Ishikawa (cell line): ENCODE results near the gene PSMB2.

Source experiments
- CEBPB ChIP-seq: IDR thresholded peaks from 2 replicates; pipeline ENCODE4 v1.6.1; 2012
- CREB1 ChIP-seq: IDR thresholded peaks from 2 replicates; pipeline ENCODE4 v1.6.1; 2012; ENCODE audit warnings: low read depth
- EGR1 ChIP-seq: IDR thresholded peaks from 2 replicates; pipeline ENCODE4 v1.6.1; 2012
- EP300 ChIP-seq: IDR thresholded peaks from 2 replicates; pipeline ENCODE4 v1.6.1; 2012; ENCODE audit warnings: borderline replicate concordance
- FOXM1 ChIP-seq: IDR thresholded peaks from 2 replicates; pipeline ENCODE4 v1.6.1; 2012; ENCODE audit warnings: low read depth, borderline replicate concordance
- MAX ChIP-seq: IDR thresholded peaks from 2 replicates; pipeline ENCODE4 v1.6.1; 2012
- NFIC ChIP-seq: IDR thresholded peaks from 2 replicates; pipeline ENCODE4 v1.6.1; 2012
- RAD21 ChIP-seq: IDR thresholded peaks from 2 replicates; pipeline ENCODE4 v1.6.1; 2012; ENCODE audit warnings: low read depth
- REST ChIP-seq: IDR thresholded peaks from 2 replicates; pipeline ENCODE4 v1.6.1; 2012; ENCODE audit warnings: low read depth, mild to moderate bottlenecking
- TAF1 ChIP-seq: IDR thresholded peaks from 2 replicates; pipeline ENCODE4 v1.6.1; 2012; ENCODE audit warnings: low read depth, mild to moderate bottlenecking
- TCF12 ChIP-seq: IDR thresholded peaks from 2 replicates; pipeline ENCODE4 v1.6.1; 2012; ENCODE audit warnings: low read depth
- TEAD4 ChIP-seq: IDR thresholded peaks from 2 replicates; pipeline ENCODE4 v1.6.1; 2012
- USF1 ChIP-seq: IDR thresholded peaks from 2 replicates; pipeline ENCODE4 v1.6.1; 2012
- YY1 ChIP-seq: IDR thresholded peaks from 2 replicates; pipeline ENCODE4 v1.6.1; 2012; ENCODE audit warnings: low read depth
- ZBTB7A ChIP-seq: IDR thresholded peaks from 2 replicates; pipeline ENCODE4 v1.6.1; 2012; ENCODE audit warnings: low read depth

The PSMB2 gene

GRCh38 chr1:35560256-35561225 lies 80.8 kb downstream of the PSMB2 start:
- TF ChIP-seq REST (no peak), CREB1 (no peak), ZBTB7A (no peak), TAF1 (no peak), TEAD4 (no peak), EP300 (no peak), RAD21 (no peak), USF1 (no peak), NFIC (no peak)

GRCh38 chr1:35559317-35559944 lies 81.9 kb downstream of the PSMB2 start:
- TF ChIP-seq TEAD4 (no peak), NFIC (no peak), TCF12 (no peak), ZBTB7A (no peak), CEBPB (no peak), RAD21 (no peak), EGR1 (no peak), YY1 (no peak), FOXM1 (no peak), USF1 (no peak), TAF1 (no peak), REST (no peak), EP300 (no peak), MAX (no peak), CREB1 (no peak)

GRCh38 chr1:35558374-35559316 lies 82.7 kb downstream of the PSMB2 start:
- TF ChIP-seq ZBTB7A, result 0 out of 2 replicates have a peak, but pooled peaks have one; percentile 10
- no peak for TF ChIP-seq YY1
- no peak for TF ChIP-seq CEBPB

- TF ChIP-seq TAF1, result 0 out of 2 replicates have a peak, but pooled peaks have one; percentile 31
- peak; percentile 100 for TF ChIP-seq EGR1
- no peak for TF ChIP-seq FOXM1
- peak; percentile 100 for TF ChIP-seq YY1
- TF ChIP-seq CEBPB, result no peak
- 0 out of 2 replicates have a peak, but pooled peaks have one; percentile 8 for TF ChIP-seq EP300
- 0 out of 2 replicates have a peak, but pooled peaks have one; percentile 20 for TF ChIP-seq TCF12
- no peak for TF ChIP-seq TEAD4
- no peak for TF ChIP-seq RAD21
- peak; percentile 71; the same call in 1 of the 2 replicates for TF ChIP-seq MAX
- 0 out of 2 replicates have a peak, but pooled peaks have one; percentile 14 for TF ChIP-seq ZBTB7A
- no peak for TF ChIP-seq NFIC
- TF ChIP-seq USF1, result no peak
- peak; percentile 50; the same call in 1 of the 2 replicates for TF ChIP-seq CREB1
- TF ChIP-seq REST, result no peak
These were observed 83.5 kb downstream of the PSMB2 start, which contains the start of gene NCDN for GRCh38 chr1:35557611-35558373. TSS of gene NCDN (plus strand) at chr1:35557799. CDS start at chr1:35558191, 392 bp downstream.
